Skeletal muscle cell (primary cell): Measurements from ENCODE around the gene NPRL2.

ENCODE experiments used
- DNase-seq: peaks from one replicate; pipeline ENCODE4 v3.0.0-alpha.2; 2010; ENCODE audit warnings: low read depth
- H3K4me3 ChIP-seq: 2 replicates; pipeline ENCODE4 v1.5.1; 2011; ENCODE audit warnings: low read depth, mild to moderate bottlenecking, control low read depth, low read length, moderate library complexity

The NPRL2 gene

DNA sequence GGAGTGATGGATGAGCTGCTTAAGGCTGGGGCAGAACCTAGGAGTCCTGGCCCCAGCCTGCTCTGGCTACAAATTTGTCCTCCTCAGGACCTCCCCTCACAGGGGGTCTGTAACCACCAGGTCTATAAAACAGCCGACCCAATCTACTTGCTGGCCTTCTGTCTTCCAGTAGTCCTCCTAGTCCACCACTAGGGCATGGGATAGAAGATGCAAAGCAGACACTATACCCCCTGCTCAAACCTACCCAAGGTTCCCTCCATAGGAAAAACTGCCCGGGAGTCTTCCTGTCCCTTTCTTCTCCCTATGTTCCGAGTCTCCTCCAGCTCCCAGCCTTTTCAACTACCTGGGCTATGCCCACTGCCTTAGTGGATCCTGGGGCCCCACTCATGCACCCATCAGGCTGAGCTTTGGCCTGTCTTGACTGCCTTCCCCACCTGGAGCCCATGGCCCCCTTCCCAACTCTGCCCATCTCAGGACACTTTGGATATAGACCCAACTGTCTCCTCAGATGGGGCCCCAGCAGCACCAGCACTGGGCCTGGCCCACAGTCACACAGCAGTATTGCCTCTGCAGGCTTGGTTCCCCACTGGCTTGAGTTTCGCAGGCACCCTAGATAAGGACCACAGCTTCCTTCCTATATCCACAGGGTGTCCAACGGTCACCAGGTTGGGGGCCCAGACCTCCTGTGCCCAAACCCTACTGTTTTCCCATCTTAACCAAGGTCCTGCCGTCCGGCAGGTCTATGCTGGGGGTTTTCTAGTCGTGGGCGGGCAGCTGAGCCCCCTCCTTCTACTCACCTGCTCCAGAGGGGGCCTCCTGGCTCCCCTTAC is 52.5 kb downstream of the NPRL2 start:
- no peak for DNase-seq
- peak overlapping the region; percentile 77 for H3K4me3 ChIP-seq

GRCh38 chr3:50297384-50297775 is 53.2 kb downstream of the NPRL2 start:
- no peak for DNase-seq
- H3K4me3 ChIP-seq = no peak overlapping the region
